GM18861 (cell line): ENCODE results near the gene ZMYND8.

ENCODE experiments used
- ATAC-seq: cut with Tn5 transposase; IDR thresholded peaks from one replicate; pipeline ENCODE4 v1.9.1; 2021; ENCODE audit not compliant: unreplicated experiment

Gene ZMYND8

DNA sequence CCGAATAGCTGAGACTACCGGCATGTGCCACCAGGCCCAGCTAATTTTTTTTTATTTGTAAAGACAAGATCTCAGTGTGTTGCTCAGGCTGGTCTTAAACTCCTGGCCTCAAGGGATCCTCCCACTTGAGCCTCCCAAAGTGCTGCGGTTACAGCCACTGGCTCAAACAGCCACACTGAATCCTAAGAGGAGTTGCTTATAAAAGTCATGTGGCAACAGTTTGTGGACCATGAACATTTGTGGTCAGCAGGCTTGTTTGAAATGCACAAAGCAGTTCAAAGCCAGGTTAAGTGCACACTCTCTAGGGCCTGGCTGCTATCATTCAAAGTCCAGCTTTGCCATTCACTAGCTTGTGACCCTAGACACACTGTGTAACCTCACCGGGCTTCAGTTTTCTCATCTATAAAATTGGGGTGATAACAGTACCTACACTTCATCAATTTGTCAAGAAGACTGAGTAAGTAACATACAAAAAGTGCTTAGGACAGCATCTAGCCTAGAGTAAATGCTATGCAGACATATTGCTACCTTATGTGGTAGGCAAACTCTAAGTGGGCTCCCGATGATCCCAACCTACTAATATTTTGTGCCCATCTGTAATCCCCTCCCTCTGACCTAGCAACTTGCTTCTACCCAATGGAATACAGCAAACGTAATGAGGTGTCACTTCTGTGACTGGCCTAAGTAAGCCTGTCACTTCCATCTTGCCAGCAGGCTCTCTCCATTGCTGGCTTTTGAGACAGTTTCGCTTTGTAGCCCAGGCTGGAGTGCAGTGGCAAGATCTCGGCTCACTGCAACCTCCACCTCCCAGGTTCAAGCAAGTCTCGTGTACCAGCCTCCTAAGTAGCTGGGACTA, 122.9 kb downstream of the ZMYND8 start:
- no peak for ATAC-seq

DNA sequence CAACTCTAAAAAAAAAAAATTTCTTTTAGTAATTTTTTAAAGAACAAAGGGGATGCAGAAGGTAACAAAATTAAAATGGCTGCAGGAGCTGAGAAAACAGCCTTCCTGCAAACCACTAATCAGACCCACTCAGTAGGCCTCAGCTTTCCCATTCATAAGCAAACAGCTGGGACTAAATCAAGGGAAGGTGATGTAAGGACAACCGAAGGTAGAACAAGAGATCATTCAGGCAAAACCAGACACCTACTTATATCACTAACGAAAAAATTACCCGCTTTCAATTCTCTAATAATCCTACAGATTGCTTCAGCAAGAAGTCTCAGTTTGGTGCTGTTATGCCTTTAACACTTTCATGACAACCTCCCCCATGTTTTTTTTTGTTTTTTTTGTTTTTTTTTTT, 124.0 kb downstream of the ZMYND8 start:
- ATAC-seq: no peak

DNA sequence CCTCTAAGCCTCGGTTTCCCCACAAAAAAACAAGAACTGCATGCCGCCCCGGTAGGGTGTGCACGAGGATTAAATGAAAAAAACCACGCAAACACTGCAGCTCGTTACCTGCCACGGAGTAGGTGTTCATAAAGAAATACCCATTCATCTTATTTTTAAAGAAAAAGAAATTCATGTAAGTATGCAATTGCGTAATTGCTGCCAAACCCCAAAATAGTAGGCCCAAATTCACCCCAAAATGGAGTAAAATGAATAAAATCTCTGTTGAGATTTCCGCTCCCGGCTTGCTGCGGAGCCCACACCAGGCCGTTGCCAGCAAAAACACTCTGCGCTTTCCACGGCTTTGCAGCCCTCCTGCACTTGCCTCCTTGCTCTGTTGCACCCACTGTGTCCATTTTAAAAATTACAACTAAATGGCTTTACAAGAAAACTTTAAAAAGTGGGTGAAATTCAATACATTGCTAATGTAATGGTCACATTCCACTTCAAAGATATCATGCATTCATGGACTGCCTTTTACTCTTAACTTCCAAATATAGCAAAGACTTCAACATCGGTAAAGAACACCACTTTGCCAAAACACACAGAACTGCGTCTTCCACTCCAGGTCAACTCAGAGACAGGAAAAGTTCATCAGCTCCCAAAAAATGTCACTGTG, 125.0 kb downstream of the ZMYND8 start:
- ATAC-seq: no peak

DNA sequence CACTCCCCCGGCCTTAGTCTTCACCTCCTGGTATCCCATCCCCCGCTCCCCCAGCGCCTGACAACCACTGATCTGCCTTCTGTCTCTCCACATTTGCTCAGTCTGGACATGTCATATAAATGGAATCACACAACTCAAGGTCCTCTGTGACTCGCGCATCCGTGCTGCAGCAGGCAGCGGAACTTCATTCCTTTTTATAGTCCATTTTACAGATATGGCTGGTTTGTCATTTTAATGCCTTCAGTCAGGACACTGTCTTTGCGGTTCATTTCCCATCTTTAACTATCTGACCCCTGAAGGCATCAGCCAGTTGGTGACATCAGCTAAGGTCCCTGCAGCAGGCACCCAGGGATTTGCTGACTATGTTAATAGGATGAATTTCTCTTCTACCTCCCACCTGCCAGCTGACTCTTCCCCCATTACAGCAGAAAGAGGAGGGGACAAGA, 125.7 kb downstream of the ZMYND8 start:
- ATAC-seq: no peak

DNA sequence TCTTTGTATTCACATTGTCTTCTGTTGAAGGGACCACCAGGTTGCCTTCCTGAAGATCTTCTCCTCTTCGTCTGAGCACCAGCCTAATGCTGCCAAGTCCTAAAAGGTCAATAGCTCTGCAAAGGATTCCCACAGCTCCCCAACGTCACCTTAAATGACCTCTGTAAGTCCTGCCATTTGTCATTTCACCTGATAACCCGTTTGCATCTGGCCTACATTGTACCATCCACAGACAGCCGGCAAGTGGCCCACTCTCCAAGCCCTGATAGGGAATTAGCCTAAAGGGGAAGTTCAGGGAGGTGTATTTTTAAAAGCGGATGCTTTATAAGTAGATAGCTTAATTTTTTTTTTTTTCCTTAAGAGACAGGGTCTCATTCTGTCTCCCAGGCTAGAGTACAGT, 127.8 kb downstream of the ZMYND8 start:
- no peak for ATAC-seq

DNA sequence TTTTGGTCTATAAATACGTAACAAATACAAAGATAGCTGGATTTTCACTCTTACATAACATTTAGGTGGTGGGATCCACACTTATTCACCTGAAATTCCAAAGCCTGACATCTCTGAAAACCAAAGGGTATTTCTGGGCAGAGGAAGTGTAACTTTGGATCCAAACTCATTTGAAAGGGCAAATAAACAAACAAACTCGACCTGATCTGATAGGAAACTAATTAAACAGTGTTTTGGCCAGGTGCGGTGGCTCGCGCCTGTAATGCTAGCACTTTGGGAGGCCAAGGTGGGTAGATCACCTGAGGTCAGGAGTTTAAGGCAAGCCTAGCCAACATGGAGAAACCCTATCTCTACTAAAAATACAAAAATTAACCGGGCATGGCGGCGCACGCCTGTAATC, 128.9 kb downstream of the ZMYND8 start:
- ATAC-seq: no peak

DNA sequence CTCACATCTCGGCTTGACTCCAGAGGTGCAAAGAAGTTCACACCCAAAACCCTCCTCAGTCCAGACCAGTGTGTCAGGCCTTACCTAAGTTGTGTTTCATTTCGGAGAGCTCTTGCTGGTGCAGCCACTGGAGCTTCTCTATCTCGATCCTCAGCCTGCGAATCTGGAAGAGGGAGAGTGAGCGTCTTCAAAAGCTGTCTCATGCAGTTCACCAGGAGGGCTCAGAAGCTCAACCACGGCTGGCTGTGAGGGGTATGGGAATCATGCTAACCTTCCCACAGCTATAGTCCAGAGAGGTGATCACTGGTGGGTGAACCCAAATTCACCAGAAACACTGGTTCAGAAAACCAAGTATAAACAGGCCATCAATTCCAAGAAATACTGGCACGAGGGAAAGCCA, 129.4 kb downstream of the ZMYND8 start:
- ATAC-seq: no peak

DNA sequence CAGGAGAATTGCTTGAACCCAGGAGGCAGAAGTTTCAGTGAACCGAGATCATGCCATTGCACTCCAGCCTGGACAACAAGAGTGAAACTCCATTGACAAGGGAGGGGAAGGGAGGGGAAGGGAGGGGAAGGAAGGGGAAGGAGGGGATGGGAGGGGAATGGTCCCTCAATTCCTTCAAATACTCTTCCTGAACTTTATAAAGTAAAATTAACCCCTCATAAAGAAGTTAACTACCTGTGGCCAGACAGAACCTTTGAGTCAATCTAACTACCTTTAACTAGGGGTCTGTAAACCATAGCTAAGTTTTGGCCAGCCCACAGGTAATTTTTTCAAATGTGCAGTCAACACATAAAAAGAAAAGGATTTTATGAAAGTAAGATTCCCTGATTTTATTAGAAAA, 131.0 kb downstream of the ZMYND8 start:
- ATAC-seq: no peak

DNA sequence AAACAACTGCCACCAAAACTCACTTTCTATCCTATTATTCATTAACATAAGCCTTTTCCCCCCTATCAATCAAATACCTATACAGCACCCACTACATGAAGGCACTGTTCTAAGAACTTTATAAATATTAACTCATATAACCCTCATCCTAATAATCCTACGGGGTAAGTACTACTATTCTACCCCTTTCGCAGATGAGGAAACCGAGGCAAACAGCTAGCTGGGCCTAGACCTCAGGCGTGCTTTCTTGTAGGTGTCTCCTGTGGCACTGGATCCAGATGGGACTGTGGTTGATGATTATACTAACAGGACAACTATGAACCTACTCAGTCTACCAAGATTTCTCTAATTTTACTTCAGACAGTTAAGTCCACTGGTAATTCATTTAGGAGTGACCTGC, 131.6 kb downstream of the ZMYND8 start:
- ATAC-seq: no peak

DNA sequence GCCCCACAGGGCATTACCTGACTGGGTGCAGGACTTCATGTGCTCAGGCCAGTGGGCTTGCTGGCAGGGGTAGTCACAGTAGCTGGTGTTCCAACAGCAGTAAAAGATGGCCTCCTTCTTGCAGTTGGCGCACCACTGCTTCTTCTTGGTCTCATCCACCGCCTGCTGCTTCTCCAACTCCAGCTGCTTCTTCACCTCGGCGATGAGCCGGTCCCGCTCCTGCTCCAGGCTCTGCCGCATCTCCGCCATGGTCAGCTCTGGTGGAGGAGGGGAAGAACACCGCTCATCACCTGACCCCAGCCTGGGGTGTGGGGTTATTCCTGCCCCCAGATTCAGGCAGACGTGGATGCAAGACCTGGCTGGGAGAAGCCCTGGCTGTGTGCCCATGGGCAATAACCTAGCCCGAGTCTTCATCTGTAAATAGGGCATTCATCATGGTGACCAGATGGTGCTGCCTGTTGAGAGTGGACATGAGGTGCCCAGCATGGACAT, 132.2 kb downstream of the ZMYND8 start:
- no peak for ATAC-seq

DNA sequence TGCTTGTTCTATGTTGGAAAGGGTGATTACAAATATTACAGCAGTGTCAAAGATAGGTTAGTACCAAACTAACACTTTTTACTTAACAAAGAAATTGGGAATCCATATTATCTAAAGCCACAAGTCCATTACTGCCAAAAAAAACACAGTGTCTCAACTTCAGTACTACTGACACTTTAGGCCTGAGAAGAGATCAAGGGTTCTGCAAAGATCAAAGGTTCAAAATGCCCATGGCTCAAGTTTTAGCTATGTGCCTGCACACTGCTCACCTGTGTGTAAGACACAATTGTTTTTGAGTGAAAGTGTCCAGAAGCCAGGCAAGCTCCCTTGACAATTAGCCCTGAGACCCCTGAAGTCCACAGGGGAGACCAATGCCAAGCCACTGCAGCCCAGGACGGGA, 132.6 kb downstream of the ZMYND8 start:
- no peak for ATAC-seq

DNA sequence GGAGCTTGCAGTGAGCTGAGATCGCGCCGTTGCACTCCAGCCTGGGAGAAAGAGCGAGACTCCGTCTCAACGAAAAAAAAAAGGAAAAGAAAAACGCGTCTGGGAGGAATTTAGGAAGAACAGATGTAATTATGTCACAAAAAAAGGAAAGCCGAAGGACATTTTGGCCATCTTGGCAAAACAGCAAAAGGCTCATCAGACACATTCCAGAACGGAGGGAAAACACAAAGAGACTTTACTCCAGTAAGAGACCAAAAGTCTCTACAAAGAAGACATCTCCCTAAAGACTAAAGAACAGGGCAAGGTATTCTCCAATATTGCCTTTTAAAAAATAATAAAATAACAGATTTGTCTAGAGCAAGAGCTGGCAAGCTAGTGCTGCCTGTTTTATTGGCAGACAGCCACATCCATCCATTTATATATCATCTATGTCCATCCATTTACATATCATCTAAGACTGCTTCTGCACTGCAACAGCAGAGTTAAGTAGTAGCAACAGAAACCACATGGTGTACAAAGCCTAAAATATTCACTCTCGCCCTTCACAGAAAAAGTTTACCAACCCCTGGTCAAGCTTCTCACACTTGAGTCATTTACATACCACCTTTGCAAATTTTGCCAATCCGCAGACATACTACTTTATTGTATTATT, 133.9 kb downstream of the ZMYND8 start:
- ATAC-seq: no peak

DNA sequence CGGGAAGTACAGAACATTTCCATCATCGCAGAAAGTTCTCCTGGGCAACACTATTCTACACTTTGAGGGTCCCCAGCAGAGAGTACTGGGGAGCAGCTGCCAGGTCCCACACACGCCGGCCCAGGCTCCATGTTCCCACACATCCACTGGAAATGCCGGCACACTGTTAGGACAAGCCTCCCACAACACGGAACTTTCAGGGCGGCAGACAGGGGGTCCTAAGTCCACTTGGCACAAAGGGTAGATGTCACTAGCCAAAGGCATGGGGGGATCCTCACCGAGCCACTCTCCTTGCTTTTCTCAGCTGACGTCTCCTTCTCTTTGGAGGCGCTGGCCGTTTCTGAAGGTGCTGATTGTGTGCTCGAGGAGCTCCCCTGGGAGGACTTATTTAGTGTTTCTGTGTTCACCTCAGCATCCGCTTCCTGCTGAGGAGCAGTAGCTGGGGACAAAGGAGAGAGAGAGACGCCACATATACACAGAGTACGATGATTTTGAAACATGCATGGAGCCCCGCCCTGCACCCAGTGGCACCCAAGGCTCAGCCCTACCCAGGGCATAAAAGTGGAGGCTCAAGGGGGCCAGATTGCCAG, 135.4 kb downstream of the ZMYND8 start:
- ATAC-seq: no peak

DNA sequence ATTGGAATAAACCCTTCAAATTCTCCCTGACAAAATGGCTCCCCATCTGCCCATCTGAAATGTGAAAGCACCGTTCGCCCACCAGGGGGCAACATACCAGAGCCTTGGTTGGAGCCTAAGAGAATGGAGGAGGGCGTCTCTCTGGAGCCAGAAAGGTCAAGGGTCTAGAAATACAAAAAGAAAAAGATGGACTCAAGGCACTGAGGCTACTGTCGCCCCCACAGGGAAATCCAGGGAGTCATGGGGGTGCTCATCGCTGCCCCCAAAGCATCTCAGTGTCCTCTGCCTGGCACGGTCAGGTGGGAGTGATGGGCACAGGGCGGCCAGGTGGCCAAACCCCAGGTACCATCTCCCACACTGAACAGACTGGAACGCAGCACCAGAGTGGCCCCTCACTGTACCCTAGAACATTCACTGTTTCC, 136.3 kb downstream of the ZMYND8 start:
- no peak for ATAC-seq

DNA sequence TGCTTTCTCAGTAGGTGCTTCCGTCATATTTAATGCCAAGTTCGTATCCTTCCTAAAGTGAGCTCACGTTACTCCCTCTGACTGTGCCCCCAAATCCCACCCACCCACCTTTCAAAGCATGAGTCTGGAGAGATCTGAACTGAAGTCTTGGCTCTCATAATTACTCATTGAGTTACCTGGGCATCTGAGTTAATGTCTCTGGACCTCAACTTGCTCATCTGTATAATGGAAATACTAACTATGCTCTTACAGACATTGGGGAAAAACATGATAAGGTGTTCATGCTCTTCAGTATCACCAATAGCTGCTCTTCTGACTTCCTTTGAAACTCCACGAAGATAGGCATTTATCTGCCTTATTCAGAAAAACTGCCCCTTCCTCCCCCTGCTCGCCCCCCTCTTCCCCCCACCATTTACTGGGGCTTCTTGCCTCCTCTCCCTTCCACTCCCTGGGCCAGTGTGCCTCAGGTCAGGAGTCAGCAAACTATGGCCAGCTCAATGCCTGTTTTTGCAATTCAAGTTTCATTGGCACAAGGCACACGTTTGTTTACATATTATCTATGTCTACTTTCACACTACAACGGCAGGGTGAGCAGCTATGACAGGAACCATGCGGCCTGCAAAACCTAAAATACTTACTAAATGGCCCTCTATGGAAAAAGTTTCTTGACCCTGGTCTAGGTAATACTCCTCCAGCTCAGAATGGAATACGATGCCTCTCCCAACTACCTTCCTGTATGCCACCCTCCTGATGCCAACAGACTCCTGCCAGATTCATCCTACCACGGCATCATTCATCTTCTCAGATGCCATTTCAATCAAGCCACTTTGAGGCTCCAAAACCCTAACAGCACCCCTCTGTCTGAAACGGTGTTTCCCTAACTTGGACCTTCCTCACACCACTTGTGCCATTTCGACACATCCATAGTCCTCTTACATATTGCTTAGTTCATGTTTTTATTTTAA, 138.7 kb downstream of the ZMYND8 start:
- no peak for ATAC-seq

DNA sequence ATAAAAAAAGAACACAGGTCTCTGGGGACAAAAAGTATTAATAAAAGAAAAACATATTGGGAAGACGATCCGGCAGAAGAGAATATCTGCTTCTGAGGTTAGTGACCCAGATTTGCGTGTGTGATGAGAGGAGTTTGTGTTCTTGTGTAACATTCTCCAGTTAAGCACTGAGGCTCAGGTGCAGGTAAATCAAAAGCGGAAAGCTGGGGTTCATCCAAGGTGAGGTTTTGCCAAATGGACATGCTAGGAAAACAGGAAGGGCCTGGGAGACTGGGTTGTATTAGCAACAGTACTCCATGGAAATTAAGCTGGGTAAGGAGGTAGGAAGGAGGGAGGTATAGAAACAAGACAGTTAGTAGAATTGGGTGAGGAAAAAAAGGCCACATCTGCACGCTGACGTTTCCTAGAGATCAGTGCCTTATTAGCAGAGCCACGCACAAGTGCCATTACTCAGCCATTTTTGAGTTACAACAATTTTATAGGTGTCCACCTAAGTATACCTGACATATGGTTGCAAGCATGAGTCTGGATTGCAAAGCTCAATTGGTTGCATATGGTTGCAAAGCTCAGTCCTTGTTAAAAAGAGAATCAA, 139.6 kb downstream of the ZMYND8 start:
- ATAC-seq: no peak

DNA sequence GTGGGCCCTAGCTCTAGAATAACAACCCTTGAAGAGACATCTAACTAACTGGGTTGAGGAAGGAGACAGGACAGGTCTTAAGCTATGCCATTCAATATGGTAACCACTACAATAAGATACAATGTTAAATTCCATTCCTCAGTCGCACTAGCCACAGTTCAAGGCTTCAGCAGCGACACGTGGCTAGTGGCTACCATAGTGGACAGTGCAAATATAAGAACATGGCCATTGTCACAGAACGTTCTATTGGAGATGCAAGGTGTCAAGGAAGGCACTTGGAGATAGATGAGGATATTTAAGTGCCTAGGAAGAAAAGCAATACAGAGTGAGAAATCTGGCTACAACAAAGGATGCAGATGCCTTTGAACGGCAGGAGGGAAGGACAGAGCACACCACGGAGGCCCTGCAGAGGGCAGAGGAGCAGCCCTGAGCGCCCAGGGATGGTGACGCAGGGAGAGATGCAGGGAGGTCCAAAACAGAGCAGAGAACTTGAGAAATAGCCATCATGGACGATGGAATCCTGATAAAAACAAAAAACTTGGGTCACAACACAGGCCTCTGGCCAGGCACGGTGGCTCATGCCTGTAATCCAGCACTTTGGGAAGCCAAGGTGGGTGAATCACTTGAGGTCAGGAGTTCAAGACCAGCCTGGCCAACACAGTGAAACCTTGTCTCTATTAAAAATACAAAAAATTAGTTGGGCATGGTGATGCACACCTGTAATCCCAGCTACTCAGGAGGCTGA, 140.7 kb downstream of the ZMYND8 start:
- ATAC-seq: no peak

DNA sequence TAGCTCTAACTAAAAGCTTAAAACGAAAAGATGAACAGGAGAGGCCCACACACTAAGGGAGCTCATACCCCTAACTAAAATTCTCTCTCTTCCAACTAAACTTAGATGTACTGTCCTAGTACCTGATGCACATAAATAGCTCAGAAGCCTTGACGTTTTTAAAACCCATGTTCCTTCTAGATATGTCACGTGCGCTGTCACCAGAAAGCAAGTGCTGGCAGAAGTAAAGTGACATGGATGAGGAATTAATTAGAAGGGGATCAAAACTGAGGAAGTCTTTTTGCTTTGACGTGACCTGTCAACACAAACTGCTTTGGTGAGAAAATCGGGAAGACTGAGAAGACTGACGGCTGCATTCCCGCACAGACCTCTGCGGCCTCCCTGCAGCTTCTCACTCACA, 142.5 kb downstream of the ZMYND8 start:
- no peak for ATAC-seq

DNA sequence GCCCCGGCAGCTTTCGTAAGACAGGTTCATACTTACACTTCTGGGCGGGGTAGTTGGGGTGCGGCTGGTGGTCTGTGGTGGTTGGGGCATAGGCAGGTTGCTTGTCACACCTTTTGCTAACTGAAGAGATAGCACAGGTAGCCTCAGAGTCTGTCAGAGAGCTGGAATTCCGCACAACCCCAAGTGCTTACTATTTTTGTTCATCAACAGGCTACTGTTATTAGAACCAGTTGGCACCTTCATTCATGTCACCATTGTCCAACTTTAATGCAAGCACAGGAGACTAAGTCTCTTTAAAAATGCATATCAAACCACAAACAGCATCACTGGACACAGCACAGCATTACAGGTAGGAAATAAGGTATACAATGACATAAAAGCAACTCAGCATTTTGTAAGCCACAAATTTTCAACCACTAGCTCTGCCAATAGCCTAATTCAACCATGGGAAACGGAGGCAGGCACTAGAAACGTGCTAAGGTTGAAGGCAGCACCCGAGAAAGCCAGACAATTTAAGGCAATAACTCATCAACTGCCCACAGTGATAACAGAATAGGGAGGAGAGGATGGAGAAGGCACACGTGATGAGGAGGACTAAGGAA, 143.8 kb downstream of the ZMYND8 start:
- no peak for ATAC-seq
